Lower leg skin (tissue), 4 donors: ENCODE data around the gene DPM1. TPM values are rescaled to one million over a fixed set of nuclear protein-coding genes. Genes with fewer than 3 reads are reported as not detected.

Experiments
- DNase-seq, 2 donors: peaks; one replicate each; pipeline ENCODE4 v3.0.0-alpha.2; 2019; ENCODE audit warnings: low spot score in 2 of 2
- H3K4me3 ChIP-seq: fragments of 200-600 bp; sonication (generic); 2 replicates; pipeline ENCODE4 v1.5.1; 2017; ENCODE audit warnings: mild to moderate bottlenecking, low read depth; ENCODE audit not compliant: poor library complexity, severe bottlenecking
- POLR2A ChIP-seq, 2 donors: fragments of 450-650 bp; IDR thresholded peaks; one replicate each; pipeline ENCODE4 v1.6.1; 2016 to 2017; ENCODE audit warnings: antibody characterized with exemption in 2 of 2, mild to moderate bottlenecking in 1 of 2, moderate library complexity in 1 of 2
- WGBS, 2 donors: methylation state at CpG; one replicate each; pipeline ENCODE4 v1.1.5; 2018; 5-methylcytosine and 5-hydroxymethylcytosine counted together
- intact Hi-C: fragments of 100-400 bp; cut with DNase I; formaldehyde crosslinking; loops from one replicate; pipeline ENCODE4 v1.15.0; 2023; ENCODE audit warnings: low total_unique reads
- total RNA-seq, 4 donors: library from RNA; depleted of rRNA; stranded (reverse); fragments of >200 nt; gene quantifications; one replicate each; pipeline ENCODE4 v1.1.0, GENCODE V29; 2016
- TF ChIP-seq, protein P1 (sequence below), 3 donors: fragments of 450-650 bp; IDR thresholded peaks; one replicate each; pipeline ENCODE4 v1.5.1; 2016; ENCODE audit warnings: antibody characterized with exemption in 3 of 3, mild to moderate bottlenecking in 3 of 3, moderate library complexity in 2 of 3

The DPM1 gene
- total RNA-seq, 4 donors from 2014 or later: 38.8 to 79.6 (median 49.7) TPM

DNA sequence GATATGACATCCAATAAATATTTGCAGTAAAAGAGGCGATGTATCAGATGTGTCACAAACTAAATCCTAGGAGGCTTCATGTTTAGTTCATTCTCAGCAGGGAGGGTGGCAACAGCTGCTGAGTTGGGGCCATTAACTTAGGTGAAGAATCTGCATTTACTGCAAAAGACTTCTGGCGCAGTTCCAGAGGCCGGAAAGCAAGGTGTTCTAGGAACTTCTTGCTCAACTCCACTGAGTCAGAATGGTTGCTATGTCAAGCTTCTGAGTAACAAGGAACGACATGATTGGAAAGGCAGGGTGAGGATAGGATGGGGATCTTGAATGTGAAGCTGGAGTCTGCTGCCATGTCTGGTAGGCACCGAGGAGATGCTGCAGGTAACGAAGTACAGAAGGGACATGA is 38.8 kb downstream of the DPM1 start:
- intact Hi-C loops: no loop called here
- no peak for TF ChIP-seq POLR2A (IDR thresholded peaks at IDR 0.05)
- TF ChIP-seq, protein P1, sequence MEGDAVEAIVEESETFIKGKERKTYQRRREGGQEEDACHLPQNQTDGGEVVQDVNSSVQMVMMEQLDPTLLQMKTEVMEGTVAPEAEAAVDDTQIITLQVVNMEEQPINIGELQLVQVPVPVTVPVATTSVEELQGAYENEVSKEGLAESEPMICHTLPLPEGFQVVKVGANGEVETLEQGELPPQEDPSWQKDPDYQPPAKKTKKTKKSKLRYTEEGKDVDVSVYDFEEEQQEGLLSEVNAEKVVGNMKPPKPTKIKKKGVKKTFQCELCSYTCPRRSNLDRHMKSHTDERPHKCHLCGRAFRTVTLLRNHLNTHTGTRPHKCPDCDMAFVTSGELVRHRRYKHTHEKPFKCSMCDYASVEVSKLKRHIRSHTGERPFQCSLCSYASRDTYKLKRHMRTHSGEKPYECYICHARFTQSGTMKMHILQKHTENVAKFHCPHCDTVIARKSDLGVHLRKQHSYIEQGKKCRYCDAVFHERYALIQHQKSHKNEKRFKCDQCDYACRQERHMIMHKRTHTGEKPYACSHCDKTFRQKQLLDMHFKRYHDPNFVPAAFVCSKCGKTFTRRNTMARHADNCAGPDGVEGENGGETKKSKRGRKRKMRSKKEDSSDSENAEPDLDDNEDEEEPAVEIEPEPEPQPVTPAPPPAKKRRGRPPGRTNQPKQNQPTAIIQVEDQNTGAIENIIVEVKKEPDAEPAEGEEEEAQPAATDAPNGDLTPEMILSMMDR (IDR thresholded peaks at IDR 0.05): no peak
- DNase-seq: peak in 1 of 2 donors; percentile 21
- no peak overlapping the region for H3K4me3 ChIP-seq
- WGBS, 2 donors: 63 to 66% methylated on average over 6 of the region's 6 CpGs

DNA sequence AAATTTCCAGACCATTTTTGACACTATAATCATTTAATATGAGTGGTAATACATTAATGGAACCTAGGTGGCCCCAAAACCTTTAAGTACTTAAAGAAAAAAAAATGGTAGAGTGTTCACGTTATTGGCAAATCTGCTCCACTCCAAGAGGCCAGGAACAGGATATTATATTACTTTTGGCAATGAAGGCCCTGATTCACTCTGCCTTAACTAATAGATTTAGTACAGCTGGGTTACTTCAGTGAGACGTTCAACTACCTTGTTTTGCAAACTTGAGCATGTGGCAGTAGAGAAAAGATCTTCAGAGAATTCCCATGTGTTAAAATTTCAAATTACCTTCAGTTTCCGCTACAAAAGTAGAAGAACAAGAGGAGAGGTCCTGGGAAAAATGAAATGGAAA is 39.9 kb downstream of the DPM1 start:
- intact Hi-C loops: no loop called here
- WGBS, 2 donors: 38 to 44% methylated on average over 3 of the region's 3 CpGs

DNA sequence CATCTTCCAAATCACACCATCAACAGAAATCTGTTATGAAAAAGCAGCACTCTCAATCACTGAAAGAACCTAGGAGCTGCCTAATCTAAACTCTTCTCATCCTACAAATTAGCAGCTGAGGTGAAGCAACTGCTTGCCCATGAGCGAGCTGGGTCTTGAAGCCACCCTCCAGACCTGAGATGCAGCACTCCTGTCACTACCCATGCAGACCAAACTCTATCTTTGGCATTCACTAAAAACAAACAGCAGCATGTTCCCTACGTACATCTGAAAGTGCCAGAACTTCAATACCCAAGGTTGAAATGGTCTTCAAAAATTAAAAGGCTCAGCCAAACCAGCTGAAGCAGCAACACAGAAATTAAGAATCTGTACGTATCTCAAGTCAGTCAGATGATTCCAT is 41.4 kb downstream of the DPM1 start:
- DNase-seq: no peak

More for the DNA sequence above, 39.9 kb downstream of the DPM1 start:
- no peak for TF ChIP-seq POLR2A (IDR thresholded peaks at IDR 0.05)
- TF ChIP-seq, protein P1 (IDR thresholded peaks at IDR 0.05): no peak
- no peak overlapping the region for H3K4me3 ChIP-seq
- DNase-seq: no peak

DNA sequence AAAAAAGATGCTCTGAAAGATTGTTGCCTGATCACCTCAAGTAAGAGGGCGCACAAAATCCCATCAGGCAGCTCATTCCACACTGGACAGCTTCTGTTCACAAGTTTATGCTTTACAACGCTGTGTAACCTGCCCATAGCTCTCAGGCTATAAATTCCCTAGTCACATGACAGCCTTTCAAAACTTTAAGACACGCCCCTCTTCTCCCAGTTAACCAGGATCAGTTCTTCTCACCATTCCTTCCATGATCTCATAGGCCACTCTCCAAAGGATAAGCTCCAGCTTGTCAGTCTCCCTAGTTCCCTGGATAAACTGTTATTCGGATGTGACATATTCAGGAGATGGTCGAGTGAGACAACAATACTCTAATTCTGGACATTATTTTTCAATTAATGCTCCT is 42.1 kb downstream of the DPM1 start:
- no peak for TF ChIP-seq POLR2A (IDR thresholded peaks at IDR 0.05)
- TF ChIP-seq, protein P1 (IDR thresholded peaks at IDR 0.05): no peak
- H3K4me3 ChIP-seq: no peak overlapping the region
- no peak for DNase-seq
- intact Hi-C loops: no loop called here
- 39 to 42% methylated on average over 5 of the region's 5 CpGs for WGBS, 2 donors

More for the DNA sequence above, 41.4 kb downstream of the DPM1 start:
- no peak overlapping the region for H3K4me3 ChIP-seq
- intact Hi-C loops: no loop called here
- WGBS, 2 donors: 64 to 67% methylated on average over 3 of the region's 3 CpGs
- TF ChIP-seq POLR2A (IDR thresholded peaks at IDR 0.05): no peak
- TF ChIP-seq, protein P1 (IDR thresholded peaks at IDR 0.05): no peak

DNA sequence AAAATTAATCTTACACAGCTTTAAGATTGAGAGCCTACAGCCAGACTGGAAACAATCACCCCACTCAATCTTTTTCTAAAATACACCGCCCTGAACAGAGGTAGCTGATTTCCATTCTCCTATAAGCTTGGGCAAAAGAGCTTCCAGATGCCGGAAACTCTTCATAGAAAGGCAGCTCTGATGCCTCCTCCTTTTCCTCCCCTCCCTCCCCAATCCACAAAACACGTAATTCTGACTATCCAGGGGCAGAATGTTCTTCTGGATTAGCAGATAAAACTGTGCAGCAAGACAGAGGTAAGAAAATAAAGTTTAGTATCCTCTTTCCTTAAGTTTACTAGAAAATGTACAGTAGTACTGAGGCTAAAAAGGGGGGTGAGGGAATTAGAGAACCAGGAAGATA is 42.9 kb downstream of the DPM1 start:
- TF ChIP-seq, protein P1 (IDR thresholded peaks at IDR 0.05): no peak
- TF ChIP-seq POLR2A (IDR thresholded peaks at IDR 0.05): no peak
- 27 to 36% methylated on average over 3 of the region's 3 CpGs for WGBS, 2 donors
- no peak for DNase-seq
- H3K4me3 ChIP-seq: no peak overlapping the region
- intact Hi-C loops: no loop called here

DNA sequence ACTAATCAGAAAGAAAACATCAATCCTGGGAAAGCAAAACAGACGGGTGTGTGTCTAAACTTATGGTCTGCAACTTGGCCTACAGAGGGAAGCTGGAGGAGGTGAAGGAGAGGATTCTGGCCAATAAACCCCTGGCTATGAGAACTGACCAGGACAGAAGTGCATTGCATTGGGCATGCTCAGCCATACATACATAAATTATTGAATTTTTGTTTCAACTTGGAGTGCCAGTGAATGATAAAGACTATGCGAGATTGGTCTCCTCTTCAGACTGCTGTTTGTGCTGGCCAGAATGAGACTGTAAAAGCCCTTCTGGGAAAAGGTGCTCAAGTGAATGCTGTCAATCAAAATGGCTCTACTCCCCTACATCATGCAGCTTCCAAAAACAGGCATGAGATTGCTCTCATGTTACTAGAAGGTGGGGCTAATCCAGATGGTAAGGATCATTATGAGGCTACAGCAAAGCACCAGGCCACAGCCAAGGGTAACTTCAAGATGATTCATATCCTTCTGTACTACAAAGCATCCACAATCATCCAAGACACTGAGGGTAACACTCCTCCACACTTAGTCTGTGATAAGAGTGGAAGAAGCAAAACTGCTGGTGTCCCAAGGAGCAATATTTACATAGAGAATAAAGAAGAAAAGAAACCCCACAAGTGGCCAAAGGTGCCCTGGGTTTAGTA is 44.5 kb downstream of the DPM1 start:
- TF ChIP-seq, protein P1 (IDR thresholded peaks at IDR 0.05): no peak
- TF ChIP-seq POLR2A (IDR thresholded peaks at IDR 0.05): no peak
- DNase-seq: no peak
- 66 to 80% methylated on average over 2 of the region's 2 CpGs for WGBS, 2 donors
- intact Hi-C loops: no loop called here
- H3K4me3 ChIP-seq: no peak overlapping the region
